Body of pancreas (tissue), 4 donors: ENCODE results near the gene ADGRG2.

Experiments used
- CTCF ChIP-seq, 7 experiments: fragments of 450-650 bp in 4 of 7; fragments of 200-600 bp in 3 of 7; sonication (generic) in 3 of 7; IDR thresholded peaks; one replicate each; pipeline ENCODE4 v1.5.1; 2016 to 2019; ENCODE audit warnings: antibody characterized with exemption in 7 of 7
- POLR2A ChIP-seq, 3 donors: fragments of 450-650 bp; IDR thresholded peaks; one replicate each; pipeline ENCODE4 v1.6.1; 2016; ENCODE audit warnings: antibody characterized with exemption in 3 of 3, mild to moderate bottlenecking in 2 of 3

DNA sequence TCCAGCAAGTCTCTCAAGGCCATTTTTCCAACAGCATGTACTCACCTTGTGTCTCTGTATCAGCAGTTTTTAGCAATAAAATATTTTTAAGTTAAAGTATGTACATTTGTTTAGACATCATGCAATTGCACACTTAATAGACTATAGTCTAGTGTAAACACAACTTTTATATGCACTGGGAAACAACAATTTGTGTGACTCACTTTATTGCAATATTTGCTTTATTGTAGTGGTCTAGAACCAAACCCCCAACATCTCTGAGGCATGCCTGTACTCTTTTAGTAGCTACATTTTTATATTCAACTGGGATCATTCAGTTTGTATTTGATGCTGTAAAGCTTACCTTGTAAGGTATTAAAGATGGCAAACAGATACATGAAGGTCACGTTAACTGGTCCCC is 123.6 kb downstream of the ADGRG2 start:
- TF ChIP-seq CTCF (IDR thresholded peaks at IDR 0.05) (no peak), POLR2A (IDR thresholded peaks at IDR 0.05) (no peak)
